Liver (tissue), 3 donors: Measurements from ENCODE around the gene LRRC74B.

Source experiments
- ATF3 ChIP-seq: IDR thresholded peaks from 2 replicates; pipeline ENCODE4 v1.6.1; 2016; ENCODE audit warnings: antibody characterized with exemption
- CTCF ChIP-seq: fragments of 150-350 bp; IDR thresholded peaks from 2 replicates; pipeline ENCODE4 v1.5.1; 2017; ENCODE audit warnings: improper control_type of control experiment, low read depth, low read length; ENCODE audit not compliant: missing input control
- EGR1 ChIP-seq, 2 donors: IDR thresholded peaks; 2 replicates each; pipeline ENCODE4 v1.6.1; 2016 to 2018; ENCODE audit warnings: antibody characterized with exemption in 2 of 2, low read depth in 2 of 2
- FOXA1 ChIP-seq: IDR thresholded peaks from 2 replicates; pipeline ENCODE4 v1.6.1; 2016; ENCODE audit warnings: antibody characterized with exemption
- HNF4G ChIP-seq: IDR thresholded peaks from 2 replicates; pipeline ENCODE4 v1.6.1; 2016; ENCODE audit warnings: antibody characterized with exemption
- JUND ChIP-seq, 2 donors: IDR thresholded peaks; 2 replicates each; pipeline ENCODE4 v1.6.1; 2016; ENCODE audit warnings: antibody characterized with exemption in 2 of 2
- MAX ChIP-seq: IDR thresholded peaks from 2 replicates; pipeline ENCODE4 v1.6.1; 2016; ENCODE audit warnings: antibody characterized with exemption
- NR2F2 ChIP-seq: IDR thresholded peaks from 2 replicates; pipeline ENCODE4 v1.6.1; 2016; ENCODE audit warnings: antibody characterized with exemption
- RAD21 ChIP-seq, 2 donors: IDR thresholded peaks; 2 replicates each; pipeline ENCODE4 v1.6.1; 2016; ENCODE audit warnings: antibody characterized with exemption in 2 of 2, mild to moderate bottlenecking in 2 of 2
- REST ChIP-seq: IDR thresholded peaks from 2 replicates; pipeline ENCODE4 v1.6.1; 2016; ENCODE audit warnings: antibody characterized with exemption, mild to moderate bottlenecking
- SP1 ChIP-seq: IDR thresholded peaks from 2 replicates; pipeline ENCODE4 v1.6.1; 2018; ENCODE audit warnings: antibody characterized with exemption, mild to moderate bottlenecking
- TAF1 ChIP-seq: conservative IDR thresholded peaks from 2 replicates; pipeline ENCODE4 v1.6.1; 2016; ENCODE audit warnings: antibody characterized with exemption, mild to moderate bottlenecking
- donor health status: healthy.
- donor health status: healthy.

- TF ChIP-seq CTCF (no peak), MAX (no peak), SP1 (no peak), REST (no peak), JUND (IDR thresholded peaks at IDR 0.05) (no peak), RAD21 (IDR thresholded peaks at IDR 0.05) (no peak), FOXA1 (no peak), TAF1 (no peak), NR2F2 (no peak), HNF4G (no peak), ATF3 (no peak), EGR1 (IDR thresholded peaks at IDR 0.05; ENCODE audit: low read depth in 2 of 2) (no peak)
Observed at GRCh38 chr22:21018314-21018713, 27.4 kb upstream of the LRRC74B start.
